HepG2 (cell line): ENCODE measurements around the gene MAJIN. TPM values are rescaled to one million over a fixed set of nuclear protein-coding genes. Genes with fewer than 3 reads are reported as not detected.

ENCODE experiments used
- DMAP1 ChIP-seq: IDR thresholded peaks from 2 replicates; pipeline ENCODE4 v1.6.1; 2016
- EHMT2 ChIP-seq: fragments of 200-600 bp; sonication (generic); IDR thresholded peaks from 2 replicates; pipeline ENCODE4 v1.7.0; 2017; ENCODE audit warnings: antibody characterized with exemption, low read depth, low read length, borderline replicate concordance
- HOXA3 ChIP-seq: sonication (generic); formaldehyde crosslinking; IDR thresholded peaks from 2 replicates; pipeline ENCODE4 v1.5.0; 2020; ENCODE audit warnings: missing genetic modification reagents
- MED1 ChIP-seq: sonication (generic); formaldehyde crosslinking; IDR thresholded peaks from 2 replicates; pipeline ENCODE4 v1.4.0; 2020; ENCODE audit warnings: missing genetic modification reagents
- MXI1 ChIP-seq: IDR thresholded peaks from 3 replicates; pipeline ENCODE4 v1.6.1; 2012; ENCODE audit warnings: low read depth, low read length, inconsistent platforms, borderline replicate concordance
- SALL1 ChIP-seq: sonication (generic); formaldehyde crosslinking; IDR thresholded peaks from 2 replicates; pipeline ENCODE4 v1.8.0; 2022; ENCODE audit warnings: mild to moderate bottlenecking, missing genetic modification reagents
- YY1 ChIP-seq: IDR thresholded peaks from 2 replicates; pipeline ENCODE4 v1.6.1; 2011; ENCODE audit warnings: low read length, low read depth, moderate library complexity, mild to moderate bottlenecking; ENCODE audit not compliant: insufficient read depth, insufficient replicate concordance
- ZFY ChIP-seq: sonication (generic); formaldehyde crosslinking; IDR thresholded peaks from 2 replicates; pipeline ENCODE4 v1.4.0; 2020; ENCODE audit warnings: missing genetic modification reagents
- ZNF12 ChIP-seq: sonication (generic); formaldehyde crosslinking; IDR thresholded peaks from 2 replicates; pipeline ENCODE4 v1.5.0; 2020; ENCODE audit warnings: missing genetic modification reagents
- ZNF225 ChIP-seq: sonication (generic); formaldehyde crosslinking; IDR thresholded peaks from 2 replicates; pipeline ENCODE4 v1.4.0; 2020; ENCODE audit warnings: mild to moderate bottlenecking, missing genetic modification reagents
- ZNF292 ChIP-seq: sonication (generic); formaldehyde crosslinking; IDR thresholded peaks from 2 replicates; pipeline ENCODE4 v1.8.1; 2022; ENCODE audit warnings: mild to moderate bottlenecking, low read depth, missing genetic modification reagents, borderline replicate concordance
- ZNF605 ChIP-seq: sonication (generic); formaldehyde crosslinking; IDR thresholded peaks from 2 replicates; pipeline ENCODE4 v1.8.0; 2022; ENCODE audit warnings: mild to moderate bottlenecking, missing genetic modification reagents
- ZNF747 ChIP-seq: sonication (generic); formaldehyde crosslinking; IDR thresholded peaks from 2 replicates; pipeline ENCODE4 v1.8.1; 2023; ENCODE audit warnings: missing genetic modification reagents, mild to moderate bottlenecking, borderline replicate concordance
- ZNF768 ChIP-seq: sonication (generic); formaldehyde crosslinking; IDR thresholded peaks from 2 replicates; pipeline ENCODE4 v1.4.0; 2020; ENCODE audit warnings: missing genetic modification reagents
- polyA plus RNA-seq, 8 experiments: library from polyadenylated mRNA; depleted of rRNA in 3 of 8; stranded (reverse) in 7 of 8; unstranded in 1 of 8; fragments of >200 nt; fragmentation: Illumina TruSeq in 4 of 8; extraction: Trizol in 4 of 8; gene quantifications; 2 replicates each; pipeline versions ENCODE4 v1.2.1 to v1.2.3, GENCODE V29; 2011 to 2016; ENCODE audit warnings: low read depth in 4 of 8, missing spikeins in 1 of 8, mixed read lengths in 1 of 8; ENCODE audit not compliant: insufficient read depth in 1 of 8
- total RNA-seq, 5 experiments: library from RNA; depleted of rRNA; stranded (reverse); fragments of >200 nt; fragmentation: Illumina TruSeq; extraction: Trizol; gene quantifications; 2 replicates each; pipeline ENCODE4 v1.2.3, GENCODE V29; 2016; ENCODE audit warnings: low read depth in 1 of 5
- TF ChIP-seq, protein P1 (sequence below): IDR thresholded peaks from 2 replicates; pipeline ENCODE4 v1.6.1; 2016; ENCODE audit warnings: missing genetic modification reagents, missing compliant biosample characterization
- TF ChIP-seq, protein P2 (sequence below): sonication (generic); formaldehyde crosslinking; IDR thresholded peaks from 2 replicates; pipeline ENCODE4 v1.4.0; 2020; ENCODE audit warnings: missing genetic modification reagents
- TF ChIP-seq, protein P3 (sequence below): sonication (generic); IDR thresholded peaks from 2 replicates; pipeline ENCODE4 v1.6.1; 2016; ENCODE audit warnings: low read depth, borderline replicate concordance
- TF ChIP-seq, protein P4 (sequence below): sonication (generic); formaldehyde crosslinking; IDR thresholded peaks from 2 replicates; pipeline ENCODE4 v1.4.0; 2020; ENCODE audit warnings: low read depth, missing genetic modification reagents
- TF ChIP-seq, protein P5 (sequence below): sonication (generic); formaldehyde crosslinking; IDR thresholded peaks from 2 replicates; pipeline ENCODE4 v1.4.0; 2020; ENCODE audit warnings: missing genetic modification reagents, mild to moderate bottlenecking, borderline replicate concordance

Gene MAJIN
- total and polyA plus RNA-seq, 2 of the 13 experiments (the other 11 are each of a cell fraction or from before 2014, with no cell fraction given), result not detected

DNA sequence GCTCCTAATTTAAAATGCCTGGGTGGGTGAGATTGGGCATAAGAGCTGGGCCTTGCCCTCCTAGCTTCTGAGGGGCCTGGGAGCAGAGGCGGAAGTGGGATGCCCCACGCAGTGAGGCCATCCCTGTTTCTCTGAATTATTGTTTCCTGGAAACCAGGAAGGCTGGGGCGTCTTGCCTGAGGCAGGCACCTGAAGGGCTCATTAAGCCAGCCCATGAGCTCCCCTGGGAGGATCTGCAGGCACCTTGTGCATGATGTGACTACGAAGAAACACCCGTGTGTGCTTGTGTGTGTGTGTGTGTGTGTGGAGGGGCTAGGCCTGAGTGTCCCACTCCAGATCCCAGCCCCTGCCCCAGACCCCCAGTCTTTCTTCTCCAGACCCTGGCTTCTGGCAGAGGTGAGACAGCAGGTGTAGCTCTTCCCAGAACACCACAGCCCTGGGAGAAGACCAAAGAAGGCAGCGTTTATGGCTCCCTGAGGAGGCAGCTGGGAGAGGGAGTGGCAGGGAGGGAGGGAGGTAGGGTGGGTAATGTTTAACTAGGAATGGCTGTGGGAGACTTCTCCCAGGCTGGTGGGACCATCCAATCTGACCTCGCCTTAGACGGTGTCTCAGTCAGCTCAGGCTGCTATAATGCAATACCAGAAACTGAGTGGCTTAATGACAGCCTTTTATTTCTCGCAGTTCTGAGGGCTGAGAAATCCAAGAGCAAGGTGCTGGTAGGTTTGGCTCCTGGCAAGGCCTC, 27.0 kb upstream of the MAJIN start (continued):
- peak; percentile 29; the same call in 1 of the 2 replicates for TF ChIP-seq ZNF768 (CRISPR knock-in tag)
- 0 out of 2 replicates have a peak, but pooled peaks have one; percentile 7 for TF ChIP-seq DMAP1 (CRISPR knock-in tag)
- TF ChIP-seq ZNF747 (CRISPR knock-in tag), result no peak
- TF ChIP-seq ZNF292 (CRISPR knock-in tag), result 0 out of 2 replicates have a peak, but pooled peaks have one; percentile 24
- peak; percentile 62; the same call in 1 of the 2 replicates for TF ChIP-seq ZNF12 (CRISPR knock-in tag)
- TF ChIP-seq MXI1, result peak; percentile 11; the same call in 1 of the 3 replicates
- TF ChIP-seq ZFY, result peak; percentile 56; the same call in 1 of the 2 replicates
- TF ChIP-seq, protein P1, sequence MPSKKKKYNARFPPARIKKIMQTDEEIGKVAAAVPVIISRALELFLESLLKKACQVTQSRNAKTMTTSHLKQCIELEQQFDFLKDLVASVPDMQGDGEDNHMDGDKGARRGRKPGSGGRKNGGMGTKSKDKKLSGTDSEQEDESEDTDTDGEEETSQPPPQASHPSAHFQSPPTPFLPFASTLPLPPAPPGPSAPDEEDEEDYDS (CRISPR knock-in tag), result peak; percentile 45; the same call in 1 of the 2 replicates
- TF ChIP-seq SALL1, result peak; percentile 38; the same call in 1 of the 2 replicates
- peak; percentile 35 for TF ChIP-seq YY1
- TF ChIP-seq ZNF605 (CRISPR knock-in tag), result 0 out of 2 replicates have a peak, but pooled peaks have one; percentile 40
- TF ChIP-seq EHMT2, result no peak
- TF ChIP-seq MED1 (CRISPR knock-in tag), result 0 out of 2 replicates have a peak, but pooled peaks have one; percentile 23
- TF ChIP-seq, protein P2, sequence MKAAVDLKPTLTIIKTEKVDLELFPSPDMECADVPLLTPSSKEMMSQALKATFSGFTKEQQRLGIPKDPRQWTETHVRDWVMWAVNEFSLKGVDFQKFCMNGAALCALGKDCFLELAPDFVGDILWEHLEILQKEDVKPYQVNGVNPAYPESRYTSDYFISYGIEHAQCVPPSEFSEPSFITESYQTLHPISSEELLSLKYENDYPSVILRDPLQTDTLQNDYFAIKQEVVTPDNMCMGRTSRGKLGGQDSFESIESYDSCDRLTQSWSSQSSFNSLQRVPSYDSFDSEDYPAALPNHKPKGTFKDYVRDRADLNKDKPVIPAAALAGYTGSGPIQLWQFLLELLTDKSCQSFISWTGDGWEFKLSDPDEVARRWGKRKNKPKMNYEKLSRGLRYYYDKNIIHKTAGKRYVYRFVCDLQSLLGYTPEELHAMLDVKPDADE, result no peak
- TF ChIP-seq, protein P3, sequence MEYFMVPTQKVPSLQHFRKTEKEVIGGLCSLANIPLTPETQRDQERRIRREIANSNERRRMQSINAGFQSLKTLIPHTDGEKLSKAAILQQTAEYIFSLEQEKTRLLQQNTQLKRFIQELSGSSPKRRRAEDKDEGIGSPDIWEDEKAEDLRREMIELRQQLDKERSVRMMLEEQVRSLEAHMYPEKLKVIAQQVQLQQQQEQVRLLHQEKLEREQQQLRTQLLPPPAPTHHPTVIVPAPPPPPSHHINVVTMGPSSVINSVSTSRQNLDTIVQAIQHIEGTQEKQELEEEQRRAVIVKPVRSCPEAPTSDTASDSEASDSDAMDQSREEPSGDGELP, result peak; percentile 74
- TF ChIP-seq, protein P4, sequence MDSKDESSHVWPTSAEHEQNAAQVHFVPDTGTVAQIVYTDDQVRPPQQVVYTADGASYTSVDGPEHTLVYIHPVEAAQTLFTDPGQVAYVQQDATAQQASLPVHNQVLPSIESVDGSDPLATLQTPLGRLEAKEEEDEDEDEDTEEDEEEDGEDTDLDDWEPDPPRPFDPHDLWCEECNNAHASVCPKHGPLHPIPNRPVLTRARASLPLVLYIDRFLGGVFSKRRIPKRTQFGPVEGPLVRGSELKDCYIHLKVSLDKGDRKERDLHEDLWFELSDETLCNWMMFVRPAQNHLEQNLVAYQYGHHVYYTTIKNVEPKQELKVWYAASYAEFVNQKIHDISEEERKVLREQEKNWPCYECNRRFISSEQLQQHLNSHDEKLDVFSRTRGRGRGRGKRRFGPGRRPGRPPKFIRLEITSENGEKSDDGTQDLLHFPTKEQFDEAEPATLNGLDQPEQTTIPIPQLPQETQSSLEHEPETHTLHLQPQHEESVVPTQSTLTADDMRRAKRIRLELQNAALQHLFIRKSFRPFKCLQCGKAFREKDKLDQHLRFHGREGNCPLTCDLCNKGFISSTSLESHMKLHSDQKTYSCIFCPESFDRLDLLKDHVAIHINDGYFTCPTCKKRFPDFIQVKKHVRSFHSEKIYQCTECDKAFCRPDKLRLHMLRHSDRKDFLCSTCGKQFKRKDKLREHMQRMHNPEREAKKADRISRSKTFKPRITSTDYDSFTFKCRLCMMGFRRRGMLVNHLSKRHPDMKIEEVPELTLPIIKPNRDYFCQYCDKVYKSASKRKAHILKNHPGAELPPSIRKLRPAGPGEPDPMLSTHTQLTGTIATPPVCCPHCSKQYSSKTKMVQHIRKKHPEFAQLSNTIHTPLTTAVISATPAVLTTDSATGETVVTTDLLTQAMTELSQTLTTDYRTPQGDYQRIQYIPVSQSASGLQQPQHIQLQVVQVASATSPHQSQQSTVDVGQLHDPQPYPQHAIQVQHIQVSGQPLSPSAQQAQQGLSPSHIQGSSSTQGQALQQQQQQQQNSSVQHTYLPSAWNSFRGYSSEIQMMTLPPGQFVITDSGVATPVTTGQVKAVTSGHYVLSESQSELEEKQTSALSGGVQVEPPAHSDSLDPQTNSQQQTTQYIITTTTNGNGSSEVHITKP (CRISPR knock-in tag), result no peak
- TF ChIP-seq, protein P5, sequence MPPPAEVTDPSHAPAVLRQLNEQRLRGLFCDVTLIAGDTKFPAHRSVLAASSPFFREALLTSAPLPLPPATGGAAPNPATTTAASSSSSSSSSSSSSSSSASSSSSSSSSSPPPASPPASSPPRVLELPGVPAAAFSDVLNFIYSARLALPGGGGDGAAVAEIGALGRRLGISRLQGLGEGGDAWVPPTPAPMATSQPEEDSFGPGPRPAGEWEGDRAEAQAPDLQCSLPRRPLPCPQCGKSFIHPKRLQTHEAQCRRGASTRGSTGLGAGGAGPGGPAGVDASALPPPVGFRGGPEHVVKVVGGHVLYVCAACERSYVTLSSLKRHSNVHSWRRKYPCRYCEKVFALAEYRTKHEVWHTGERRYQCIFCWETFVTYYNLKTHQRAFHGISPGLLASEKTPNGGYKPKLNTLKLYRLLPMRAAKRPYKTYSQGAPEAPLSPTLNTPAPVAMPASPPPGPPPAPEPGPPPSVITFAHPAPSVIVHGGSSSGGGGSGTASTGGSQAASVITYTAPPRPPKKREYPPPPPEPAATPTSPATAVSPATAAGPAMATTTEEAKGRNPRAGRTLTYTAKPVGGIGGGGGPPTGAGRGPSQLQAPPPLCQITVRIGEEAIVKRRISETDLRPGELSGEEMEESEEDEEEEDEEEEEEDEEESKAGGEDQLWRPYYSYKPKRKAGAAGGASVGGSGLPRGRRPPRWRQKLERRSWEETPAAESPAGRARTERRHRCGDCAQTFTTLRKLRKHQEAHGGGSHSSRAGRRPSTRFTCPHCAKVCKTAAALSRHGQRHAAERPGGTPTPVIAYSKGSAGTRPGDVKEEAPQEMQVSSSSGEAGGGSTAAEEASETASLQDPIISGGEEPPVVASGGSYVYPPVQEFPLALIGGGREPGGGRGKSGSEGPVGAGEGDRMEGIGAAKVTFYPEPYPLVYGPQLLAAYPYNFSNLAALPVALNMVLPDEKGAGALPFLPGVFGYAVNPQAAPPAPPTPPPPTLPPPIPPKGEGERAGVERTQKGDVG (CRISPR knock-in tag), result no peak
- no peak for TF ChIP-seq ZNF225 (CRISPR knock-in tag)
- 0 out of 2 replicates have a peak, but pooled peaks have one; percentile 18 for TF ChIP-seq HOXA3 (CRISPR knock-in tag)
